K562 (cell line): ENCODE results near the gene ROR2. TPM values are rescaled to one million over a fixed set of nuclear protein-coding genes. Genes with fewer than 3 reads are reported as not detected.

Experiments used
- ATAC-seq: fragments of 200-7000 bp; cut with Tn5 transposase; 3 replicates; pipeline ENCODE4 v1.9.1; 2020; ENCODE audit warnings: moderate library complexity
- BruUV-seq: library from RNA; stranded (reverse); fragments of 400-500 nt; replicated peaks from 2 replicates; lab custom pipeline; 2021; lab: Mats Ljungman, UMichigan
- CTCF ChIA-PET: fragments of 300-600 bp; formaldehyde crosslinking; extraction: SDS; loops from one replicate; lab custom pipeline; 2021; ENCODE audit warnings: low intra/inter-chr PET ratio; lab: Yijun Ruan, JAX
- POLR2A ChIA-PET: fragments of 300-600, 350-650 bp; sonication (Branson Sonifier 250); formaldehyde crosslinking; extraction: SDS; loops from one replicate; lab custom pipeline; 2021; ENCODE audit warnings: antibody characterized with exemption, inconsistent platforms; lab: Yijun Ruan, JAX
- DNase-seq, 4 experiments: peaks; one replicate each; pipeline versions ENCODE4 v3.0.0 to v3.0.0-alpha.2; 2011 to 2018; ENCODE audit warnings: low spot score in 3 of 4, mixed read lengths in 3 of 4; ENCODE audit errors: extremely low read depth in 1 of 4
- FAIRE-seq: peaks from 2 replicates; lab custom pipeline; 2011; peaks lifted over from hg19 to GRCh38; lab: Jason Lieb, UNC
- H2AFZ ChIP-seq: 2 replicates; pipeline ENCODE4 v1.6.0; 2011; ENCODE audit warnings: low read depth, low read length, control low read depth, inconsistent platforms
- H3K27ac ChIP-seq: fragments of 200-600 bp; 3 replicates; pipeline ENCODE4 v1.8.0; 2011; ENCODE audit warnings: low read depth, mild to moderate bottlenecking, control low read depth, inconsistent platforms, low read length, moderate library complexity, mixed read lengths; ENCODE audit errors: extremely low read depth
- H3K27me3 ChIP-seq, 2 experiments: fragments of 300-600 bp in 1 of 2; 2 replicates in 1 of 2; 3 replicates in 1 of 2; pipeline versions ENCODE4 v1.6.0 to v1.8.0; 2011; ENCODE audit warnings: inconsistent platforms in 2 of 2, low read length in 2 of 2, mild to moderate bottlenecking in 1 of 2, mixed read lengths in 1 of 2, moderate library complexity in 1 of 2; ENCODE audit not compliant: control insufficient read depth in 2 of 2, insufficient read depth in 2 of 2
- H3K36me3 ChIP-seq: fragments of 300-600 bp; 3 replicates; pipeline ENCODE4 v1.8.0; 2011; ENCODE audit warnings: mild to moderate bottlenecking, low read length, inconsistent platforms; ENCODE audit not compliant: control insufficient read depth, insufficient read depth
- H3K4me1 ChIP-seq, 2 experiments: fragments of 200-600 bp in 1 of 2; replicated peaks in 1 of 2; 2 replicates in 1 of 2; 3 replicates in 1 of 2; pipeline versions ENCODE4 v1.5.1 to v1.8.0; 2011; ENCODE audit warnings: inconsistent platforms in 2 of 2, low read length in 2 of 2, mild to moderate bottlenecking in 1 of 2, mixed read lengths in 1 of 2, moderate library complexity in 1 of 2; ENCODE audit not compliant: control insufficient read depth in 2 of 2, insufficient read depth in 2 of 2
- H3K4me2 ChIP-seq: 2 replicates; pipeline ENCODE4 v1.6.1; 2011; ENCODE audit warnings: low read length, control low read depth, inconsistent platforms, mixed read lengths; ENCODE audit not compliant: insufficient read depth
- H3K4me3 ChIP-seq: fragments of 200-600 bp; sonication (generic), shearing (Covaris generic); 2 replicates; pipeline ENCODE4 v1.5.1; 2016; ENCODE audit warnings: control low read depth, inconsistent platforms
- H3K79me2 ChIP-seq: fragments of 200-600 bp; 3 replicates; pipeline ENCODE4 v1.8.0; 2011; ENCODE audit warnings: low read length, inconsistent platforms; ENCODE audit not compliant: control insufficient read depth, insufficient read depth
- H3K9ac ChIP-seq, 2 experiments: 2 replicates each; pipeline versions ENCODE4 v1.6.0 to v1.6.1; 2011; ENCODE audit warnings: low read depth in 2 of 2, low read length in 2 of 2, control low read depth in 1 of 2, inconsistent platforms in 1 of 2, mild to moderate bottlenecking in 1 of 2, mixed read lengths in 1 of 2; ENCODE audit not compliant: insufficient read depth in 1 of 2
- H3K9me1 ChIP-seq: one replicate; pipeline ENCODE4 v1.6.0; 2011; ENCODE audit warnings: inconsistent platforms, mild to moderate bottlenecking, low read length, moderate library complexity; ENCODE audit not compliant: control insufficient read depth, insufficient read depth
- H3K9me3 ChIP-seq: replicated peaks from 2 replicates; pipeline ENCODE4 v1.5.1; 2011; ENCODE audit warnings: low read depth, low read length, inconsistent platforms; ENCODE audit not compliant: control insufficient read depth, insufficient read depth
- H4K20me1 ChIP-seq: replicated peaks from 2 replicates; pipeline ENCODE4 v1.6.1; 2011; ENCODE audit warnings: low read length, inconsistent platforms, mixed read lengths; ENCODE audit not compliant: control insufficient read depth, insufficient read depth
- LCOR ChIP-seq: sonication (generic); formaldehyde crosslinking; IDR thresholded peaks from 2 replicates; pipeline ENCODE4 v1.8.0; 2022; ENCODE audit warnings: mild to moderate bottlenecking, missing genetic modification reagents
- SAFB2 ChIP-seq: fragments of 200-400 bp; formaldehyde crosslinking; IDR thresholded peaks from 2 replicates; pipeline ENCODE4 v1.6.1; 2018; ENCODE audit warnings: borderline replicate concordance, low read length, low read depth, moderate library complexity; ENCODE audit not compliant: severe bottlenecking
- ZNF146 ChIP-seq: IDR thresholded peaks from one replicate; pipeline ENCODE4 v1.6.1; 2018; ENCODE audit warnings: missing compliant biosample characterization; ENCODE audit not compliant: unreplicated experiment
- ZNF347 ChIP-seq: fragments of 450-650 bp; formaldehyde crosslinking; IDR thresholded peaks from 2 replicates; pipeline ENCODE4 v1.4.0; 2020; ENCODE audit warnings: low read depth, mild to moderate bottlenecking, moderate library complexity
- ZNF707 ChIP-seq: fragments of 250-450 bp; sonication (Bioruptor Pico); conservative IDR thresholded peaks from 2 replicates; pipeline ENCODE4 v1.8.0; 2022; ENCODE audit warnings: inconsistent platforms, mild to moderate bottlenecking, moderate library complexity
- WGBS: fragments of 100-300 bp; shearing (Covaris generic); methylation state at CpG from one replicate; pipeline ENCODE4 v1.1.6; 2016; ENCODE audit warnings: low coverage, mixed read lengths; ENCODE audit not compliant: insufficient coverage; ENCODE audit errors: missing lambda C conversion rate; 5-methylcytosine and 5-hydroxymethylcytosine counted together
- in situ Hi-C: fragments of 300-500 bp; cut with MboI; formaldehyde crosslinking; loops from 4 replicates; pipeline ENCODE4 v1.15.0; 2018; ENCODE audit warnings: inconsistent platforms, mixed read lengths
- intact Hi-C: fragments of 100-400 bp; cut with micrococcal nuclease; formaldehyde crosslinking; loops from 2 replicates; pipeline ENCODE4 v1.14.2; 2022
- polyA plus RNA-seq, 8 experiments: library from polyadenylated mRNA; depleted of rRNA in 4 of 8; stranded (reverse) in 5 of 8; unstranded in 3 of 8; fragments of >200 nt; fragmentation: Nextera tagmentation in 2 of 8; fragmentation: Illumina TruSeq in 1 of 8; extraction: Ambion mirVana in 2 of 8; extraction: Trizol in 1 of 8; gene quantifications; 2 replicates each; pipeline versions ENCODE4 v1.2.1 to v1.2.3, GENCODE V29; 2011 to 2014; ENCODE audit warnings: inconsistent platforms in 1 of 8, missing spikeins in 1 of 8
- total RNA-seq, 7 experiments: library from RNA; depleted of rRNA in 6 of 7; stranded (reverse); fragments of >200 nt in 6 of 7; fragmentation: Illumina TruSeq in 2 of 7; extraction: Trizol in 2 of 7; gene quantifications; 2 replicates each; pipeline versions ENCODE4 v1.2.1 to v1.2.3, GENCODE V29; 2011 to 2021; ENCODE audit warnings: low replicate concordance in 1 of 7
- TF ChIP-seq, protein P1 (sequence below): fragments of 200-600 bp; sonication (generic); IDR thresholded peaks from one replicate; pipeline ENCODE4 v1.6.1; 2012; ENCODE audit warnings: mild to moderate bottlenecking, low read depth, low read length, inconsistent platforms
- TF ChIP-seq, protein P2 (sequence below): fragments of 450-650 bp; IDR thresholded peaks from 2 replicates; pipeline ENCODE4 v1.6.1; 2016

The ROR2 gene
- total and polyA plus RNA-seq, 9 of the 15 experiments (the other 6 are each of a cell fraction or from before 2014, with no cell fraction given), result 5.6 to 33.8 (median 15.3) TPM

DNA sequence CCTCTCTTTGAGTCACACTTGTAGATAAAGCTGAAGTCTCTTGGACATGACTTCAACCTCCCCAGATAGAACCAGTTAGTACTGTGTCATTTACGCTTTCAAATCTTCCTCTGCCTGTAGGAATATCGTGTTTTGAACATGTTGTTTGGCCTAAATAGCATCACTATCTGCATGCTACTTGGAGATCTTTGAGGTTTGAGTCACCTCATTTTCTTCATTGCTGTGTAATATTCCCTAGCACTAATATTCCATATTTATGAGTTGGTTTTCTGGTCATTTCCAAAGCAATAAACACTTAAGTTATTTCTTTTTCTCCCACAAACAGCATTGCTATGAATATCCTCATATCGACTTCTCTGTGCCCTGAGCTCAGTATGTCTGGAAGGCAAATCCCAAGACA lies 100.3 kb downstream of the ROR2 start:
- Histone ChIP-seq H3K27ac (no peak overlapping the region), H3K27me3 (no peaks in the 10 kb centered on the region), H3K36me3 (peaks cover 9% of the 10 kb centered on the region), H3K79me2 (peaks cover 34% of the 10 kb centered on the region), H3K9ac (no peak overlapping the region), H3K4me3 (no peak overlapping the region), H2AFZ (no peak overlapping the region), H3K9me1 (no peaks in the 10 kb centered on the region), H3K4me1 (peaks cover 0 to 12% of the 10 kb centered on the region in 2 experiments; a peak in 4 of 5 replicates), H3K9me3 (no peaks in the 10 kb centered on the region), H4K20me1 (peaks cover 6% of the 10 kb centered on the region; the same call in 1 of the 2 replicates), H3K4me2 (no peak overlapping the region)
- ATAC-seq (no peak), DNase-seq (no peak), FAIRE-seq (peak; percentile 26)
- POLR2A ChIA-PET, result no interaction called here
- in situ Hi-C loops (no loop called here), intact Hi-C loops (no loop called here)
- CTCF ChIA-PET, result no interaction called here
- TF ChIP-seq ZNF146, result peak; percentile 81
- TF ChIP-seq, protein P1, sequence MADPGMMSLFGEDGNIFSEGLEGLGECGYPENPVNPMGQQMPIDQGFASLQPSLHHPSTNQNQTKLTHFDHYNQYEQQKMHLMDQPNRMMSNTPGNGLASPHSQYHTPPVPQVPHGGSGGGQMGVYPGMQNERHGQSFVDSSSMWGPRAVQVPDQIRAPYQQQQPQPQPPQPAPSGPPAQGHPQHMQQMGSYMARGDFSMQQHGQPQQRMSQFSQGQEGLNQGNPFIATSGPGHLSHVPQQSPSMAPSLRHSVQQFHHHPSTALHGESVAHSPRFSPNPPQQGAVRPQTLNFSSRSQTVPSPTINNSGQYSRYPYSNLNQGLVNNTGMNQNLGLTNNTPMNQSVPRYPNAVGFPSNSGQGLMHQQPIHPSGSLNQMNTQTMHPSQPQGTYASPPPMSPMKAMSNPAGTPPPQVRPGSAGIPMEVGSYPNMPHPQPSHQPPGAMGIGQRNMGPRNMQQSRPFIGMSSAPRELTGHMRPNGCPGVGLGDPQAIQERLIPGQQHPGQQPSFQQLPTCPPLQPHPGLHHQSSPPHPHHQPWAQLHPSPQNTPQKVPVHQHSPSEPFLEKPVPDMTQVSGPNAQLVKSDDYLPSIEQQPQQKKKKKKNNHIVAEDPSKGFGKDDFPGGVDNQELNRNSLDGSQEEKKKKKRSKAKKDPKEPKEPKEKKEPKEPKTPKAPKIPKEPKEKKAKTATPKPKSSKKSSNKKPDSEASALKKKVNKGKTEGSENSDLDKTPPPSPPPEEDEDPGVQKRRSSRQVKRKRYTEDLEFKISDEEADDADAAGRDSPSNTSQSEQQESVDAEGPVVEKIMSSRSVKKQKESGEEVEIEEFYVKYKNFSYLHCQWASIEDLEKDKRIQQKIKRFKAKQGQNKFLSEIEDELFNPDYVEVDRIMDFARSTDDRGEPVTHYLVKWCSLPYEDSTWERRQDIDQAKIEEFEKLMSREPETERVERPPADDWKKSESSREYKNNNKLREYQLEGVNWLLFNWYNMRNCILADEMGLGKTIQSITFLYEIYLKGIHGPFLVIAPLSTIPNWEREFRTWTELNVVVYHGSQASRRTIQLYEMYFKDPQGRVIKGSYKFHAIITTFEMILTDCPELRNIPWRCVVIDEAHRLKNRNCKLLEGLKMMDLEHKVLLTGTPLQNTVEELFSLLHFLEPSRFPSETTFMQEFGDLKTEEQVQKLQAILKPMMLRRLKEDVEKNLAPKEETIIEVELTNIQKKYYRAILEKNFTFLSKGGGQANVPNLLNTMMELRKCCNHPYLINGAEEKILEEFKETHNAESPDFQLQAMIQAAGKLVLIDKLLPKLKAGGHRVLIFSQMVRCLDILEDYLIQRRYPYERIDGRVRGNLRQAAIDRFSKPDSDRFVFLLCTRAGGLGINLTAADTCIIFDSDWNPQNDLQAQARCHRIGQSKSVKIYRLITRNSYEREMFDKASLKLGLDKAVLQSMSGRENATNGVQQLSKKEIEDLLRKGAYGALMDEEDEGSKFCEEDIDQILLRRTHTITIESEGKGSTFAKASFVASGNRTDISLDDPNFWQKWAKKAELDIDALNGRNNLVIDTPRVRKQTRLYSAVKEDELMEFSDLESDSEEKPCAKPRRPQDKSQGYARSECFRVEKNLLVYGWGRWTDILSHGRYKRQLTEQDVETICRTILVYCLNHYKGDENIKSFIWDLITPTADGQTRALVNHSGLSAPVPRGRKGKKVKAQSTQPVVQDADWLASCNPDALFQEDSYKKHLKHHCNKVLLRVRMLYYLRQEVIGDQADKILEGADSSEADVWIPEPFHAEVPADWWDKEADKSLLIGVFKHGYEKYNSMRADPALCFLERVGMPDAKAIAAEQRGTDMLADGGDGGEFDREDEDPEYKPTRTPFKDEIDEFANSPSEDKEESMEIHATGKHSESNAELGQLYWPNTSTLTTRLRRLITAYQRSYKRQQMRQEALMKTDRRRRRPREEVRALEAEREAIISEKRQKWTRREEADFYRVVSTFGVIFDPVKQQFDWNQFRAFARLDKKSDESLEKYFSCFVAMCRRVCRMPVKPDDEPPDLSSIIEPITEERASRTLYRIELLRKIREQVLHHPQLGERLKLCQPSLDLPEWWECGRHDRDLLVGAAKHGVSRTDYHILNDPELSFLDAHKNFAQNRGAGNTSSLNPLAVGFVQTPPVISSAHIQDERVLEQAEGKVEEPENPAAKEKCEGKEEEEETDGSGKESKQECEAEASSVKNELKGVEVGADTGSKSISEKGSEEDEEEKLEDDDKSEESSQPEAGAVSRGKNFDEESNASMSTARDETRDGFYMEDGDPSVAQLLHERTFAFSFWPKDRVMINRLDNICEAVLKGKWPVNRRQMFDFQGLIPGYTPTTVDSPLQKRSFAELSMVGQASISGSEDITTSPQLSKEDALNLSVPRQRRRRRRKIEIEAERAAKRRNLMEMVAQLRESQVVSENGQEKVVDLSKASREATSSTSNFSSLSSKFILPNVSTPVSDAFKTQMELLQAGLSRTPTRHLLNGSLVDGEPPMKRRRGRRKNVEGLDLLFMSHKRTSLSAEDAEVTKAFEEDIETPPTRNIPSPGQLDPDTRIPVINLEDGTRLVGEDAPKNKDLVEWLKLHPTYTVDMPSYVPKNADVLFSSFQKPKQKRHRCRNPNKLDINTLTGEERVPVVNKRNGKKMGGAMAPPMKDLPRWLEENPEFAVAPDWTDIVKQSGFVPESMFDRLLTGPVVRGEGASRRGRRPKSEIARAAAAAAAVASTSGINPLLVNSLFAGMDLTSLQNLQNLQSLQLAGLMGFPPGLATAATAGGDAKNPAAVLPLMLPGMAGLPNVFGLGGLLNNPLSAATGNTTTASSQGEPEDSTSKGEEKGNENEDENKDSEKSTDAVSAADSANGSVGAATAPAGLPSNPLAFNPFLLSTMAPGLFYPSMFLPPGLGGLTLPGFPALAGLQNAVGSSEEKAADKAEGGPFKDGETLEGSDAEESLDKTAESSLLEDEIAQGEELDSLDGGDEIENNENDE, result no peak
- TF ChIP-seq, protein P2, sequence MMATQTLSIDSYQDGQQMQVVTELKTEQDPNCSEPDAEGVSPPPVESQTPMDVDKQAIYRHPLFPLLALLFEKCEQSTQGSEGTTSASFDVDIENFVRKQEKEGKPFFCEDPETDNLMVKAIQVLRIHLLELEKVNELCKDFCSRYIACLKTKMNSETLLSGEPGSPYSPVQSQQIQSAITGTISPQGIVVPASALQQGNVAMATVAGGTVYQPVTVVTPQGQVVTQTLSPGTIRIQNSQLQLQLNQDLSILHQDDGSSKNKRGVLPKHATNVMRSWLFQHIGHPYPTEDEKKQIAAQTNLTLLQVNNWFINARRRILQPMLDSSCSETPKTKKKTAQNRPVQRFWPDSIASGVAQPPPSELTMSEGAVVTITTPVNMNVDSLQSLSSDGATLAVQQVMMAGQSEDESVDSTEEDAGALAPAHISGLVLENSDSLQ, result no peak
- no peak for TF ChIP-seq ZNF347 (CRISPR knock-in tag)
- no peak for TF ChIP-seq SAFB2
- no peak for TF ChIP-seq ZNF707 (CRISPR knock-in tag)
- no peak for TF ChIP-seq LCOR (CRISPR knock-in tag)
- BruUV-seq, result no TSS peak
- WGBS, result 82% methylated on average over 3 of the region's 3 CpGs
